Suppressor macrophage (primary cell): Measurements from ENCODE around the gene NEUROD2.
A peak's percentile ranks its signal among the peaks of the same experiment; 100 is the strongest.
"Not testable (repeated sequence)": the region's sequence is repeated elsewhere in the genome, so short reads cannot be mapped to it uniquely, and the experiment has no call there.

Experiments used
- DNase-seq, 4 experiments: peaks; one replicate each; pipeline ENCODE4 v3.0.0-alpha.2; 2020 to 2022

NEUROD2 gene

DNA sequence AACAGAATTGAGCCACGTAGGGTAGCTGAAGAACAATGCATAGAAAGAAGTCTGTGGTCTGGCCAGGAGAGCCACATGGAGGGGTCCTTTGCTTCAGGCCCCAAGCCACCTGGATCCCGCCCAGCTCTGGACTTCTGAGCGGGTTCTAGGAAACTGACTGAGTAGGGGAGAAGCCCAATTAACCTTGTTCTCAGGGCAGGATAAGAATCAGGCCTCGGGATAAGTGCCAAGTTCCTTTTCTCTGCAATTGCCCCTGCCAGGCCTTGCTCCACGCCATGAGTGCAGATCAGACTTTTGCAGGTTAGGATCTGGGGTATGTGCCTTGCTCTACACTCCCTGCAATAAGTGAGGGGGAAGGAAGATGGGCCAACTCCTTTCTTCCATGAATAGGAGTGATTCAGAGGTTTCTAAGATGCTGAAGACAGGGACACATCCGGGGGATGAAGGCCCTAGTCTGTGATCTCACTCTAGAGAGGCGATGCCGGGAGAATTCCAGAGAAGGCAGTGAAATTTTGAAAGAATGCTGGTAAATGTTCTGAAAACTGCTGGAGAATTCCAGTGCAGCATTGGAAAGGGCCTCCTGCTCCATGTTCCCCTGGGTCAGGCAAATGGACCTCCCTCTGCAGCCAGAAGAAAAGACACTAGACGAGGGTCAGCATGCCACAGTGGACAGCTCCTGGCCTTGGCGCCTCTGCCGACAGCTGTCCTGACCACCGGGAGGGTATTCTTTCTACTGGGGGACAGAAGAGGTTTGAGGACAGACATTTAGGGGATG is 5.8 kb downstream of the NEUROD2 start:
- DNase-seq: no peak

DNA sequence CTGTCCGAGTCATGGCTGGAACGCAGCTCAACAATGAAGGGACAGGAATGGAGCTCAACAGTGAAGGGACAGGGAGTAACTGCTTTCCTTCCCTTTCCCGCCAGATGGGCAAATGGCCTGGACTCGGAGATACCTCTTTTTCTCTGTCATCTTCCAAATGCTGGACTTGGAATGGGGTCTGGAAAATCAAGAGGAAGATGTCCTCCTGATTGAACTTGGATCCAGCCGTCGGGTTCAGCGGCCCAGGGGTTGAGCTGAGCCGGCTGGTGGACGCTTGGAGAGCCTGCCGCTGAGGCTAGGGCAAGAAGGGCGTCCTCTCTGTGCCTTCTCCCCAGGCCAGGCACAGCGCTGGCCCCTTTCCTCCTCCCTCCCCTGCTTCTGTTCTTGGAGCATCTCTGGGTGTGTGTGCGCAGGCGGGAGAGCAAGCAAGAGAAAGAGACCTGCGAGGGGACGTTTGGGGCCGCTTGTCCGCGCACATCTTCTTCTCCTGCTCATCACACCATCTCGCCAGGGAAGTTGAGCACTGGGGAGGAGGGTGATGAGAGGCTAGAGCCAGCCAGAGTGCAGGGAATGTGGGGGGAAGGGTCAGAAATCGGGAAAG is 6.6 kb downstream of the NEUROD2 start:
- no peak for DNase-seq

DNA sequence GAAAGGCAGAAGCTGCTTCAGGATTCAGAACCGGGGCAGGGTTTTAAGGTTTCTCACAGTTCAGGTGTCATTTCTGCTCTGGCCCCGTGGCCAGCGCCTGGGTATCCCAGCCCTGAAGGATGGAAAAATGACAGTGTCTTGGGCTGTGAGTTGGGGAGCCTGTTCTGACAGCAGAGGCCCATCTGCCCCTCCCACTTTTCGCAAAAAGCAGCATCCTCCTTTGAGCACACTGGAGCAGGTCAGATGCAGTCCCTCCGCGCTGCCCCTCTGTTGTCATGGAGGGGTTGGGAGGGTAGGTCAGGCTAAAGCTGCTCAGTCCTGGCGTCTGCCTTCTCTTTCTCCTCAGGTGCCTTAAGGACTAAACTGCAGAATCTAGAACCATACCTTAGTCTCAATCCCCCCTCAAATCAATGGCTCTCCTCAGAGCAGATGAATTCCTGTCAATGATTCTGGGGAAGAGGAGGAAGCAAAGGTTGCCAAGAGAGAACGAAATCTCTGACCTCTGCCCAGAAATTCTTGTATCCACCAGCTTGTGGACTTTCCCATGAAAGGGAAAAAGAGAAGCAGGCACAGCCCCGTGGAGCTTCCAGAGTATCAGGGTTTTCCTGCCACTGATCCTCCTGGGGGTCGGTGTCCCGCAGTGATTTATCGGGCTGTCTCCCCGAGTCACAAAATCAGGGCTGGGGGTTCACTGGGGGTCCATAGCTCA is 7.3 kb downstream of the NEUROD2 start:
- DNase-seq: no peak

DNA sequence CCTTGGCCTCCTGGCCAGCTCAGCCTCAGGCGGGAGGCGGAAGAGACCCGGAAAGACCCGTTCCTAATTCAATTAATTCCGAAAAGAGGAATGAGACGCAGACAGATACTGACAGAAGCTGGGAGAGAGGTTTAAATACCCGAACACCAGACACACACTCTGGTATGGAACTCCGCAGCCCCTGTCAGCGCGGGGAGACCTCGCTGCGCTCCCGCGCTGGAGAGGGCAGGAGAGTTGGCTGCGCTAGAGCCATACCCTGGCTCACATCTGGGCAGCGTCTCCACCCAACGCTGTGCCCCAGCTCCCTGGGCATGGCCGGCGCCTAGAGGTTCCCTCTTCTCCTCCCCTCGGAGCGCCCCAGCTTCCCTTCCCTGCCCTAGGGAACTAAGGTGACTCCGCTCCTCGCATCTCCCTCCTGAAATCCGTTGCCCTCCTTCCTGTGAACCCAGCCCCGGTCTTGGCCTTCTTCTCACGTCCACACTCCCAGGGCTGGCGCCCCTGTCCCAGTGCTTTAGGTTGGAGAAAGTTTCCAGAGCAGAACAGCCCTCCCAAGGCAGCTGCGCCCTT is 8.0 kb downstream of the NEUROD2 start:
- peak in 2 of 4 experiments; percentile 25 to 46 for DNase-seq

DNA sequence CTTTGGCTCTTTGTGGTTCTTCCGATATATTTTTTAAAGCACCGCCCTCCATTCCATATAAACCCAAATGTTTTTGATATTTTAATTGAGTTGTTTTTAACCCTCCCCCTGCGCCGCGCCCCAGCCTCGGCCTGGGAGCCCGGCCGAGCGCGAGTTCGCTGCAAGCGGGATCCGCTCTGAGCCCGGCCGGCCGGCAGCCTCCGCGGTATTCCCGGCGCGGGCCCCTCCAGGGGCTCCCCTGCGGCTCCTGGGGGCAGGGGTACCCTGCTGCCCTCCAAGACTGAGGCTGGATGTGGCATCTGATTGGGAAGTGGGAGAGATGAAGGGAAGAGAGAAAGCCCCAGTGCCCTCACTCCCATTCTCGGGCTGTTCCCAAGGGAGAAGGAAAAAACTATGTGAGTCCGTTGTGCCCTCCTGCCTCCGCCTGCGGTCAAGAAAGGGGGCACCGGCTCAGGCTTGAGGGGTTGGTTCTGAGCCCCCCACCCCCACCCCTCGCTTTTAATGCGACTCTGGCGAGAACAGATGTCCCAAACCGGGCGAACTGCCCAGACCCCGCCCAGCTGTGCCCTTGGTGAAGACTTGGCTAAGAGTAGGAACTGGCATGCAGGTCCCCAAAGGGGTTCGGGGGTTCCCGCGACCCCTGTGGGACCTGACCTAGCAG is 8.6 kb downstream of the NEUROD2 start:
- peak in 1 of 4 experiments; percentile 25 for DNase-seq

DNA sequence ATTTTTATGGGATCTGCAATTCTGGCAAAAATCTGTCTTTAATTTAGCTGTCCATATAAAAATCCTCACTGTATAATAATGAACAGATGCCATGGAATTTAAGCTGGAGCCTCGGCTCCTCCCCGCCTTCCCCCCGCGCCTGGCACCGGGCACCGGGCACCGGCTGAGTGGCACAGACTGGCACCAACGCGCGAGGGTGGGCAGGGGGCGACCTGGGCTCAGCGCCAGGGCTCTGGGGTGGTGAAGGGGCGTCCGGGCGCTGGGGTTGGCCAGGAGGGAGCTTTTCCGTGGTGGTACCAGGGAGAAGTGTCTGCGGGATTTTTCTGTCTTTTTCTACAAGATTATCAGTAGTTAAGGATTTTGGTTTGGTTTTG is 9.1 kb downstream of the NEUROD2 start:
- no peak for DNase-seq

DNA sequence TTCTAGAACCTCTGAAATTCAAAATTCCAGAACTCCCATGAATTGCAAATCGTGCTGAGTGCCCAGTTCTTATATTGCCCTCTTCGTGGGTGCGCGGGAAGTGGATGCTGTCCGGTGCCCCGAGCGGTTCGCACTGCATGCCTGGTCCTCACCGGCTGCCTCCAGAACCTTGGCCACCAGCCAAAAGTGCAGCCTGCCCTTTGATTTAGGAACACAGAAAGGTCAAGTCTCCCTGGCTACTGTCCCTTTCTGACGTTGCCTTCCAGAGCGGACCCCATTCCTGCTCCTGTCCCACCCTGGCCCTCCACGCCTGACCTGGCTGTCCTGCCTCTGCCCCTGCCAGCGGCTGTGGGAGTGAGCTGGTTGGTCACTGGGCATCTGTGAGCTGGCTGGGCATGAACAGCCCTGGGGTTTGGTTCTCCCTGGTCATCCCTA is 9.7 kb downstream of the NEUROD2 start:
- DNase-seq: peak in 1 of 4 experiments; percentile 21

DNA sequence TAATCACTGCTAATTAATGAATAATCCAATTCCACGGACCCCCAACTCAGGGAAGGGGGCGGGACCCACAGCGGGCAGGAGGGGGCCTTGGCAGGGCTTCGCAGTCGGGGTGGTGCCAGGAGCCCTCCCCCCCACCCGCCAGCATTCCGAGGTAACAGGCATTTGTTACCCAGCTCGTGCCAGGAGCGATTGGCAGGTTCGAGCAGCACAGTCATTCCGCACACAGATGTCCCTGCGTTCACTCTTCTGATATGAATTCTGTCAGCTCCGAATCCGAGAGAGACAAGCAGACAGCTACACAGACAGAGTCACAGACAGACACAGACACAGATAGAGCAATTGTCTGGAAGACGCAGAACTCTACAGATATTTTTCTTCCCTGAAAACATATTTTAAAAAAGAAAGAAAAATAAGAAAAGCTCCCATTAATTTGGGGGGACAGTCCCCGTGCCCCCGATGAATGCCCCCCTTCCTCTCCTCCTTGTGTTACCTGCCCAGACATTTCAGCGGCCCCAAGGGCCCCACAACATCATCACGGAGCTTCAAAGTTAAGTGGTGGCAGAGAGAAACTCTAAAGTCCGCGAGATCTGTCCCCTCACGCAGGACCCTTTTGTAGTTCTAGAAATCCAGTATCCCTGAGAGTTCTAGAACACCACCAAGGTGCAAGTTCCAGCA is 10.2 kb downstream of the NEUROD2 start:
- DNase-seq: no peak

DNA sequence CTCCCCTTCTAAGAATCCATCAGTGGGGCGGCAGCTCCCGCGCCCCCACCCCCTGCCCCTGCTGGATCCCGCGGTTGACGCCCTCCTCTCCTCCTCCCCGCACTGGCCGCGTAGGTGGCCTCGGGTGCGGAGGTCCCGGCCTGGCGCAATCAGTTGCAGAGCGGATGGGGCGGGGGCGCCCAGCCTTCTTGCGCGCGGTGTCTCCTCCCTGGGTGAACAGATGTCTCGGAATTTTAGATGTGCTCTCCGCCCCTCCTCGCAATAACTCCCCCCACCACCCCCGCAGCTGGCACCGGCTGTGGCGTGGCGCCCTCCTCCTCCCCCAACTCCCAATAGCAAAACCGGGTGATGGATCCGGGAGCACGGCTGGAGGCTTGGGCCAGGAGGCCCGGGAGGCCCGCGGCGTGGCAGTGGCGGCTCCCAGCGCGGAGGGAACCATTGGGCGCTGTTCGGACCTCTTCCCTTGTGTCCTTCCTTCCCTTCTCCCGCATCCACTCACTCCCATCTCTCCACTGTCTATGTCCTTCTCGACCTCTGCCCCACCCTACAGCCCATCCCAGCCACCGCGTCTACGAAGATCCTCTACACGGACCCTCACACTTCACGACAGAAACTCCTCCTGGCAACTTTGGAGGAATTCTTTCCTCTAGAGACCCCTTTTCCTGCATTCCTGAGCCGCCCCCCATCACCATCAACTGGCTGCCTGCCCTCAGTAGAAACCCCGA is 11.0 kb downstream of the NEUROD2 start:
- no peak for DNase-seq

DNA sequence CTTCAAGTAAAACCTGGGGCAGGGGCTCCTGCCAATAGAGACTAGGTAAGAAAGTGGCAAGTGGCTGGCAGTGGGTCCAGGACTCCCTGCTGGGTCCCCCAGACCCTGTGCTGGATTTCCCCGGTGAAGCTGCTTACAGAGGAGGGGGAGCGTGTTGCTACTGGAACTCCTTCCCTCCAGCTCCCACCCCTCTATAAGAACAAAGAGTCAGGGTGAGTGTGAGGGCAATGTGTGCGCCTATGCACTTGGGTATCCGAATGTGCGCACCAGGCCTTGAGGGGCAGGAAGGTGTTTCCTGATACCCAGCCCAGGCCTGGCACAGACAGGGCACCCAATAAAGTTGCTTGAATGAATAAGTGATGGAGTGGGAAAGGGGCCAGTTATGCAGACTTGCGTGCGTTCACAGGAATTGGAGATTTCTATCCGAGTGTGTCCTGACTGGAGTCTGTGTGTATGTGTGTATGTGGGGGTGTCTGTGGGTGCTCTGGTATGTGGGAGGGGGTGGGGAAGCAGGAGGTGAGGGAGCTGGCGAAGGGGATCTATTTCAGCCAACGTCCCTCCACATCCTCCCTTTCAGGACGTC is 11.7 kb downstream of the NEUROD2 start:
- DNase-seq: no peak

DNA sequence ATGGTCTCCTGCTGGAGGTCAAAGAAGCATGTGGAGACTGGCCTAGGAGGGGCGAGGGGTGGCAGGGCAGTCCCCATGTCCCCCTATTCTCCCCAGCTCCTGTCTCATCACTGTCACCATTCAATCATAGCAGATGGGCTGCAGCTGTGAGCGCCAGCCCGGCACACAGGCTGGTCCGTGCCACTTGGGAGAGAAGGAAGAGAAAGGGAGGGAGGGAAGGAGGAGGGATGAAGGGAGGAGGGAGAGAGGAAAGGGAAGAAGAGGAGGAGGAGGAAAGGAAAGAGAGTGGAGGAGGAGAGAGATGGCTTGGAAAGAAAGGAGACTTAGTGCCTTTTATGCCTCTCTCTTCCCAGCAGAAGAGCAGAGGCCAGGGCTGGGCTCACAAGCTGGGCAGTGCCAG is 12.4 kb downstream of the NEUROD2 start:
- no peak for DNase-seq

DNA sequence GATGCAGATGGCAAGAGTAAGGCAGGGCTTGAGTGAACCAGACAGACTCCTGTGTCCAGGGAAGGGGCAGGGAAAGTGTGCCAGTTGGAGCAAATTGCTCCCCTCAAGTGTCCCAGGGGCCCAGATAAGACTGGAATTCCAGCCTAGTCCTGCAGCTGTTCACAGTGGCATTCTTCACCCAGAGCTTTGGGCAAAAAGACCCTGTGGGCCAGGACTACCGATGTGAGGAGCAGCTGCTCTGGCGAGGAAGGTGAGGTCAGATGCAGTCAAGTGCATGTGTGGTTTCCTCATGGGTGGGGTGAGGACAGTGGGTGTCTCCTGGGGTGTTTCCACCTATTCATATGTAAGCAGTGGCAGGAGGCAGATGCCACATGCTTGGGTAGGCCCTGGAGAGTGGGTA is 14.3 kb downstream of the NEUROD2 start:
- DNase-seq: no peak

DNA sequence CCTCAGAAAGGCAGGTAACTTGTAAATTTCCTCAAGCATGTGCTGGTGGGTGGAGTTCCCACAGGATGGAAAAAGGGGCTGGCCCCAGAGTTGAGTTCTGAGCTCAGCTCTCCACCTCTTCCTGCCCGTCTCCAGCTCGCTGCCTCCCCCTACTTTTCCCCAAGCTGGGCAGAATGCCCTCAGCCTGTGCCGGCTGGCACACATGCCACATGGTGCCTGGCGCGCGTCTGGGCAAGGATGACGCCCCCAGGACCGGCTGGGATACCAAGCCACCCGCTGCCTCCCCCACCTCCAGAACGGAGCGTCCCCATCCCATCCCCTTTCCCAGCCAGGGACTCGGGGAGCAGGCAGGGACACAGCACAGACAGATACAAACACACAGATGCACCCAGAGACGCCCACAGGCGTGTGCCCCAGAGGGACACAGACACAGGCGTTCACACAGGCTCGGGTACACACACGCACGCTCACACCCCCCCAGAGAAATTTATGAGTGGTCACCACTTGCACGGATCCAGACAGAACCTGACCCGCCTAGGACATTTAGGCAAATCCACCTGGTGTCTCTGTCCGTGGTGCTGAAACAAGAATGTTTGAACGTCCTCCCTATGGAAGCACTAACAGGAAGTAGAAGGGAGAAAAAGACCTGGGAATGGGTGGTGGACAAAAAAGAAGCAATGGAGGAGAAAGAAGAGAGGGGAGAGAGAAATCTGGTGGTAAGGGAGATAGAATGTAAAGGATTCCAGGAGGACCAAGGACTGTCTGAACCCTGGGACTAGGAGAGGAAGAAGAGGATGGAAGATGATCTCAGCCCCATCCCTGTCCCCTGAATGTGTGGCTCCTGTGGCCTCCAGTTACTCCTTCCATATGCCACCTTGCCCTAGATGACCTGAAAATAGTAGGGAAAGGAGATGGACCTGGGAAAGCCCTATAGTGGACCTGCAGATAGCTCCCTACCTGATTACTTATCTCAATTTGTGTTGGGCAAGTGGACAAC is 15.5 kb downstream of the NEUROD2 start:
- DNase-seq: peak; percentile 23 to 54 (median 40)

DNA sequence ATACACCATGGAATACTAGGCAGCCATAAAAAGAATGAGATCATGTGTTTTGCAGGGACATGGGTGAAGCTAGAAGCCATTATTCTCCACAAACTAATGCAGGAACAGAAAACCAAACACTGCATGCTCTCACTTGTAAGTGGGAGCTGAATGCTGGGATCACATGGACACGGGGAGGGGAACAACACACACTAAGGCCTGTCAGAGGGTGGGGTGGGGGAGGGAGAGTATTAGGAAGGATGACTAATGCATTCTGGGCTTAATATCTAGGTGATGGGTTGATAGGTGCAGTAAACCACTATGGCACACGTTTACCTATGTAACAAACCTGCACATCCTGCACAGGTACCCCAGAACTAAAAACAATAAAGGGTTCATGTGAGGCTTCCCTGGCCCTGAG is 17.5 kb downstream of the NEUROD2 start:
- DNase-seq: not testable (repeated sequence)

DNA sequence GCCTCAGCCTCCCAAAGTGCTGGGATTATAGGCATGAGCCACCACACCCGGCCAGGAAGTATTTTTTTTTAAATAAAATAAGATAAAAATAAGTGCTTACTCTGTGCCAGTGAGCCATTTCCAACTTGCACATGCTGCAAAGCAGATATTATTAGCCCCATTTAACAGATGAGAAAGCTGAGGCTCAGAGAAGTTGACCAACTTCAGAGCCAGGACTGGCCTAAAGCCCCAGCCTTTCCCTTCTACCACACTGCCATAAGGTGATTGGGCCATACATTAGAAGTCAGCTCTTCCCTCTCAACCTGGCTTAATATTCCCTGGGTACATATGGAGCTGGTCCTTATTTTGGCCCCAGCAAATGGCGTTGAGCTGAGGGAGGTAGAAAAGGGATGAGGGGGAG is 25.1 kb downstream of the NEUROD2 start:
- no peak for DNase-seq

DNA sequence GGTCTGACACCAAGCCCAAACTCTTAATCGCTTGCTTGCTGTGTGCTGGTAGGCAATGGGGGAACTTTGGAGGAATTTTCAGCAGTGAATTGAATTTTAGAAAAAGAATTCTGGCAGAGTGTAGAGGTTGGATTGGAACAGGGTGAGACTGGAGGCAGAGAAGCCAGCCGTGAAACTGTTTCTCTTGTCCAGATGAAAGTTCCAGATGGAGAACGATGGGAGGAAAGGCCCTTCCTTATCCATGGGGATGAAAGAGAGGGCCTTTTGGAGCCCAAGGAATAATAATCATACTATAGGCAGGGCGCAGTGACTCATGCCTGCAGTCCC is 26.0 kb downstream of the NEUROD2 start:
- no peak for DNase-seq

DNA sequence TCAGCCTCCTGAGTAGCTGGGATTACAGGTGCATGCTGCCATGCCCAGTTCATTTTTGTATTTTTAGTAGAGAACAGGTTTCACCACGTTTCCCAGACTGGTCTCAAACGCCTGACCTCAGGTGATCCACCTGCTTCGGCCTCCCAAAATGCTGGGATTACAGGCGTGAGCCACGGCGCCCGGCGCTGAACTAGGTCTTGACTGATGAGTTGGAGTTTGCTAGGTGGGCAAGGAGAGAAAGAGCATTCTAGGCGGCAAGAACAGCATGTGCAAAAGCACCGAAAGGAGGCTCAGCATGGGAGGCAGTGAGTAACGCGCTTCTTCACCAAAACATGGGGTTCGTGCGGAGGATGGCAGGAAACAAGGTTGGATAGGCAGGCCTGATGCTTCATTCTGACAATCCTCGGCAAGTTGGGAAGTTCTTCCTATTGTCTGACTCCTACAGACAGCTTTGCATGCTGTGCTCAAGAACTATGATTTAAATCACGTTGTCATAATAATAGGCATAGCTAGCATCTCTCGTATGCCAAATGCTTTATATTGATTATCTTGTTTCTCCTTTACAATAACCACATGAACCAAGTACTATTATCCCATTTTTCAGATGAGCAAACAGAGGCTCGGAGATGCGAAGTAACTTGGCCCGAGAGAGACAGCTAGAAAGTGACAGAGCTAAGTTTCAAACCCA is 26.5 kb downstream of the NEUROD2 start:
- DNase-seq: no peak

DNA sequence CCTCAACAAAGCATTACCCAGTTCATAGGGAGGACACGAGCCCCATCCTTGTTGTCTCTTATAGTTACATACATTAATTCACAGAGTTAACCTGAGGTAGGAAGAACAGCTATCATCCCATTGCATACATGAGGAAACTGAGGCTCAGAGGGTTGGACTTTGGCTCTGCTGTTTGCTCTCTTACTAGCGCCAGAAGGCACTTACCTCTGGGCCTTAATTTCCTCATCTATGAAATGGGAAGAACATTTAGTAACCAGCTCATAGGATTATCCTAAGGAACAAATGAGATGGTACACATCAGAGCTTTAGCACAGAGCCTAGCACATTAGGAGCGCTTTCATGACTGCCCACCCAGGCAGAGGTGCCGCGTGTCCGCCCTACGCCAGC is 27.6 kb downstream of the NEUROD2 start:
- no peak for DNase-seq

DNA sequence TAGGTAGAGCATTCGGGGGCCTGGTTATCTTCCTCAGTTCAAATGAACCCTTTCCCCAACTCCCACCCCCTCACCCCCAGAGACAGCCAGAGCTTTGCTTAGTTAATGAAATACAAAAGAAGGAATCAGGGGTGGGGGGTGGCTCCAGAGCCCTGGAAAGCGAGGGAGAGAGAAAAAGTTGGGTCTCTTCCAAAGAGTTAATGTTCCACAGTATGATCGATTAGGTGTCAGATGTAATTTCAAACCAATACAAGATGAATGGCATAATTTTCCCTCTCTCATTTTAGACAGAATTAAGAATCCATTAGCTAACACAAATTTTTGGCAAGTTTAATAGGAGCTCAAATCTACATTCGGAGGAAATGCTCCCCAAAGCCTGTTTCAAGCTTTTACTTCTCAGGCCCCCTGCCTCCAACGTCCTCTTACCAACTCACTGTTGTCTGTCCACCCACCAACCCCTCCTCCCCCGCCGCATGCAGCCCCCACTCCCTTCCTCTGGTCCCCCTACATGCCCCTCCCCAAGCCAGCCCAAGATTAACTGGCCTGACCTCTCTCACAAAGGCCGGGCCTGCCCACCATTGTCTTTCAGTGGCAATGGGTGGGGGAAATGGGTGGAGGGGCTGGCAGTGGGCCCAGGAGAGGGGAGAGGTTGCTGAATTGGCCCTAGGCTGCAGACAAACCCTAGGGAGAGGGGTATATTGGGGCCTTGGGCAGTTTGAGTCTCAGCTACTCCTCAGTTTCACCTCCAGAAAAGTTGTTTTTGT is 28.2 kb downstream of the NEUROD2 start:
- no peak for DNase-seq
